ENCODE results near the gene KIFBP.

KIFBP gene

GRCh38 chr10:69051303-69051702 is 62.7 kb downstream of the KIFBP start:
- Histone ChIP-seq H3K9me3 (ENCODE audit: control insufficient read depth, insufficient read depth, low read length) (no peaks in the 10 kb centered on the region), H3K9ac (ENCODE audit: low read depth, low read length) (no peak overlapping the region), H3K36me3 (ENCODE audit: insufficient read depth, low read length) (no peaks in the 10 kb centered on the region), H3K4me1 (ENCODE audit: insufficient read depth, low read length) (peaks cover 6% of the 10 kb centered on the region; the same call in 1 of the 2 replicates)

- peaks cover 6% of the 10 kb centered on the region; the same call in 1 of the 2 replicates for H3K4me1 ChIP-seq (ENCODE audit: insufficient read depth, low read length)
- no peak overlapping the region for H3K9ac ChIP-seq (ENCODE audit: low read depth, low read length)
- H3K36me3 ChIP-seq (ENCODE audit: insufficient read depth, low read length), result no peaks in the 10 kb centered on the region
- no peaks in the 10 kb centered on the region for H3K9me3 ChIP-seq (ENCODE audit: control insufficient read depth, insufficient read depth, low read length)
Observed at GRCh38 chr10:69051710-69052487, 63.3 kb downstream of the KIFBP start.

GRCh38 chr10:69052736-69053135 is 64.1 kb downstream of the KIFBP start:
- Histone ChIP-seq H3K4me1 (ENCODE audit: insufficient read depth, low read length) (peaks cover 6% of the 10 kb centered on the region; the same call in 1 of the 2 replicates), H3K9me3 (ENCODE audit: control insufficient read depth, insufficient read depth, low read length) (no peaks in the 10 kb centered on the region), H3K9ac (ENCODE audit: low read depth, low read length) (no peak overlapping the region), H3K36me3 (ENCODE audit: insufficient read depth, low read length) (no peaks in the 10 kb centered on the region)

- H3K9me3 ChIP-seq (ENCODE audit: control insufficient read depth, insufficient read depth, low read length), result no peaks in the 10 kb centered on the region
- no peak overlapping the region for H3K9ac ChIP-seq (ENCODE audit: low read depth, low read length)
- H3K36me3 ChIP-seq (ENCODE audit: insufficient read depth, low read length), result no peaks in the 10 kb centered on the region
- peaks cover 6% of the 10 kb centered on the region; the same call in 1 of the 2 replicates for H3K4me1 ChIP-seq (ENCODE audit: insufficient read depth, low read length)
Observed at GRCh38 chr10:69055241-69055640, 66.6 kb downstream of the KIFBP start.

GRCh38 chr10:69056129-69056528 is 67.5 kb downstream of the KIFBP start:
- Histone ChIP-seq H3K4me1 (ENCODE audit: insufficient read depth, low read length) (peaks cover 6% of the 10 kb centered on the region; the same call in 1 of the 2 replicates), H3K9ac (ENCODE audit: low read depth, low read length) (no peak overlapping the region)

GRCh38 chr10:69056536-69057260 is 68.1 kb downstream of the KIFBP start:
- no peaks in the 10 kb centered on the region for H3K9me3 ChIP-seq (ENCODE audit: control insufficient read depth, insufficient read depth, low read length)
- peaks cover 6% of the 10 kb centered on the region; the same call in 1 of the 2 replicates for H3K4me1 ChIP-seq (ENCODE audit: insufficient read depth, low read length)
- no peak overlapping the region for H3K9ac ChIP-seq (ENCODE audit: low read depth, low read length)
- H3K36me3 ChIP-seq (ENCODE audit: insufficient read depth, low read length), result no peaks in the 10 kb centered on the region

More at GRCh38 chr10:69056129-69056528, 67.5 kb downstream of the KIFBP start:
- Histone ChIP-seq H3K9me3 (ENCODE audit: control insufficient read depth, insufficient read depth, low read length) (no peaks in the 10 kb centered on the region), H3K36me3 (ENCODE audit: insufficient read depth, low read length) (no peaks in the 10 kb centered on the region)

GRCh38 chr10:69057261-69057950 is 68.8 kb downstream of the KIFBP start:
- Histone ChIP-seq H3K36me3 (ENCODE audit: insufficient read depth, low read length) (no peaks in the 10 kb centered on the region), H3K9ac (ENCODE audit: low read depth, low read length) (no peak overlapping the region), H3K4me1 (ENCODE audit: insufficient read depth, low read length) (peaks cover 3% of the 10 kb centered on the region; the same call in 1 of the 2 replicates), H3K9me3 (ENCODE audit: control insufficient read depth, insufficient read depth, low read length) (no peaks in the 10 kb centered on the region)

- H3K9ac ChIP-seq (ENCODE audit: low read depth, low read length), result no peak overlapping the region
- no peaks in the 10 kb centered on the region; the same call in 1 of the 2 replicates for H3K4me1 ChIP-seq (ENCODE audit: insufficient read depth, low read length)
- H3K36me3 ChIP-seq (ENCODE audit: insufficient read depth, low read length), result no peaks in the 10 kb centered on the region
- no peaks in the 10 kb centered on the region for H3K9me3 ChIP-seq (ENCODE audit: control insufficient read depth, insufficient read depth, low read length)
Observed at GRCh38 chr10:69057951-69058297, 69.3 kb downstream of the KIFBP start.

- Histone ChIP-seq H3K9ac (ENCODE audit: low read depth, low read length) (no peak overlapping the region), H3K36me3 (ENCODE audit: insufficient read depth, low read length) (no peaks in the 10 kb centered on the region), H3K4me1 (ENCODE audit: insufficient read depth, low read length) (no peaks in the 10 kb centered on the region), H3K9me3 (ENCODE audit: control insufficient read depth, insufficient read depth, low read length) (no peaks in the 10 kb centered on the region; the same call in 1 of the 2 replicates)
Observed at GRCh38 chr10:69060127-69060798, 71.7 kb downstream of the KIFBP start.

- H3K4me1 ChIP-seq (ENCODE audit: insufficient read depth, low read length), result no peaks in the 10 kb centered on the region
- no peaks in the 10 kb centered on the region for H3K36me3 ChIP-seq (ENCODE audit: insufficient read depth, low read length)
Observed at GRCh38 chr10:69061305-69062161, 72.9 kb downstream of the KIFBP start.

GRCh38 chr10:69062901-69063300 is 74.3 kb downstream of the KIFBP start:
- Histone ChIP-seq H3K4me1 (ENCODE audit: insufficient read depth, low read length) (no peaks in the 10 kb centered on the region), H3K9me3 (ENCODE audit: control insufficient read depth, insufficient read depth, low read length) (no peaks in the 10 kb centered on the region; the same call in 1 of the 2 replicates), H3K9ac (ENCODE audit: low read depth, low read length) (no peak overlapping the region), H3K36me3 (ENCODE audit: insufficient read depth, low read length) (no peaks in the 10 kb centered on the region)

More at GRCh38 chr10:69061305-69062161, 72.9 kb downstream of the KIFBP start:
- Histone ChIP-seq H3K9me3 (ENCODE audit: control insufficient read depth, insufficient read depth, low read length) (no peaks in the 10 kb centered on the region; the same call in 1 of the 2 replicates), H3K9ac (ENCODE audit: low read depth, low read length) (no peak overlapping the region)

- Histone ChIP-seq H3K4me1 (ENCODE audit: insufficient read depth, low read length) (peaks cover 7% of the 10 kb centered on the region; the same call in 1 of the 2 replicates), H3K36me3 (ENCODE audit: insufficient read depth, low read length) (no peaks in the 10 kb centered on the region), H3K9ac (ENCODE audit: low read depth, low read length) (no peak overlapping the region), H3K9me3 (ENCODE audit: control insufficient read depth, insufficient read depth, low read length) (no peaks in the 10 kb centered on the region; the same call in 1 of the 2 replicates)
Observed at GRCh38 chr10:69064762-69065328, 76.2 kb downstream of the KIFBP start.
